GM10248 (cell line): Measurements from ENCODE around the gene PACS1.

ENCODE experiments used
- CTCF ChIA-PET: fragments of 300-600 bp; sonication (Branson Sonifier 250); formaldehyde crosslinking; extraction: SDS; loops from one replicate; lab custom pipeline; 2021; ENCODE audit warnings: antibody characterized with exemption; lab: Yijun Ruan, JAX
- POLR2A ChIA-PET: fragments of 350-650 bp; sonication (Branson Sonifier 250); formaldehyde crosslinking; extraction: SDS; loops from one replicate; lab custom pipeline; 2020; ENCODE audit warnings: antibody characterized with exemption; lab: Yijun Ruan, JAX
- DNase-seq: peaks from one replicate; pipeline ENCODE4 v3.0.0; 2012; ENCODE audit errors: extremely low spot score
- CTCF ChIP-seq: IDR thresholded peaks from 2 replicates; pipeline ENCODE4 v1.5.1; 2012; ENCODE audit warnings: mild to moderate bottlenecking, low read depth; ENCODE audit errors: extremely low read depth, missing control alignments, control extremely low read depth

PACS1 gene

GRCh38 chr11:66283461-66284105, 213.5 kb downstream of the PACS1 start:
- POLR2A ChIA-PET: no interaction called here
- no peak for TF ChIP-seq CTCF
- DNase-seq: no peak
- CTCF ChIA-PET: interaction anchor here (1.0 to 10.6 kb wide), 8 partner anchors 8 to 82 kb away, joined by 3 to 92 read pairs (median 6); partner anchors contain the start of genes CD248 and TMEM151A

GRCh38 chr11:66284526-66285078, 214.5 kb downstream of the PACS1 start:
- no peak for TF ChIP-seq CTCF
- ChIA-PET CTCF (interaction anchor here (1.5 to 10.6 kb wide), 3 partner anchors 13 to 63 kb away, joined by 3 to 92 read pairs (median 18); no protein-coding TSS in a partner anchor), POLR2A (no interaction called here)
- DNase-seq: no peak

- POLR2A ChIA-PET: interaction anchor here (0.5 to 1.3 kb wide), 2 partner anchors 18 to 149 kb away, joined by 3 to 5 read pairs; no protein-coding TSS in a partner anchor
- TF ChIP-seq CTCF: no peak
- no peak for DNase-seq
- CTCF ChIA-PET: interaction anchor here (1.6 to 10.6 kb wide), 4 partner anchors 24 to 217 kb away, joined by 5 to 92 read pairs (median 12); no protein-coding TSS in a partner anchor
Measured at GRCh38 chr11:66285250-66285947, 215.3 kb downstream of the PACS1 start.

- DNase-seq: no peak
- ChIA-PET CTCF (interaction anchor here (0.7 to 10.6 kb wide), 7 partner anchors 15 to 219 kb away, joined by 3 to 92 read pairs (median 5); partner anchors contain the start of gene MRPL11), POLR2A (interaction anchor here (0.6 to 1.3 kb wide), 3 partner anchors 19 to 363 kb away, joined by 3 to 5 read pairs (median 3); no protein-coding TSS in a partner anchor)
- no peak for TF ChIP-seq CTCF
Measured at GRCh38 chr11:66286699-66287098, 216.6 kb downstream of the PACS1 start.

- ChIA-PET CTCF (interaction anchor here (1.5 to 10.6 kb wide), 5 partner anchors 14 to 219 kb away, joined by 5 to 92 read pairs (median 5); no protein-coding TSS in a partner anchor), POLR2A (interaction anchor here (0.6 to 0.8 kb wide), 3 partner anchors 54 to 749 kb away, joined by 3 to 6 read pairs (median 3); no protein-coding TSS in a partner anchor)
- DNase-seq: no peak
- TF ChIP-seq CTCF: no peak
Measured at GRCh38 chr11:66287211-66287888, 217.3 kb downstream of the PACS1 start.
